Measurements from ENCODE around the gene RFC4.

The RFC4 gene

GRCh38 chr3:186790261-186790981 is 15.9 kb downstream of the RFC4 start:
- peak; percentile 33 for DNase-seq
- in situ Hi-C loops (cut with HindIII; ENCODE audit: low pct_ligation_motif_present, low pct_unique_long_range_greater_than_20kb, low sequenced_read_pairs): no loop called here

DNA sequence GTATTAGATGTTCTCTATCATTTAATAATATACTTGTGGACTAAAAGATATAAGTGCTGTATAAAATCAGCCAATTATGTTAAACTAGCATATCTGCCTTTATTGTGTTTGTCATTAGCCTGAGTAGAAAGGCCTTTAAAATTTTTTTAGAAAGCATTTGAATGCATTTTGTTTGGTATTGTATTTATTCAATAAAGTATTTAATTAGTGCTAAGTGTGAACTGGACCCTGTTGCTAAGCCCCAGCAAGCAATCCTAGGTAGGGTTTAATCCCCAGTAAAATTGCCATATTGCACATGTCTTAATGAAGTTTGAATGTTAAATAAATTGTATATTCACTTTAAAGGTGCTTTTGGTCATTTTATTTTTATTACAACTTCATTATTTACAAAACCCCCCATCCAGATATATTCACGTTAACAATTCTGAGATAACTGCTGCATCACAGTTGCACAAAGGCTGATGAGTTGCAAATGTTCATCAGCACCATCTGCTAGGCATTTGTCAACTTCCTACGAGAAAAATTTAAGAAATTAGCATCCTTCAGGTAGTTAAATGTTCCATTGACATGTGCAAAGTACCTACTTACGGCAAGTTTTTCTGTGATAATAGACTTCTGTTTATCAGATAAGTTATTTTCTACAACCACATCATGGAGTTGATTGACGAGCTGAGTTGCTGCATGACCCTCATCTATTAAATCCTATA is 16.6 kb downstream of the RFC4 start:
- no peak for DNase-seq
- in situ Hi-C loops (cut with HindIII; ENCODE audit: low pct_ligation_motif_present, low pct_unique_long_range_greater_than_20kb, low sequenced_read_pairs): no loop called here

- in situ Hi-C loops (cut with HindIII; ENCODE audit: low pct_ligation_motif_present, low pct_unique_long_range_greater_than_20kb, low sequenced_read_pairs): no loop called here
- DNase-seq: no peak
These were observed 17.6 kb downstream of the RFC4 start for GRCh38 chr3:186788482-186789370.

DNA sequence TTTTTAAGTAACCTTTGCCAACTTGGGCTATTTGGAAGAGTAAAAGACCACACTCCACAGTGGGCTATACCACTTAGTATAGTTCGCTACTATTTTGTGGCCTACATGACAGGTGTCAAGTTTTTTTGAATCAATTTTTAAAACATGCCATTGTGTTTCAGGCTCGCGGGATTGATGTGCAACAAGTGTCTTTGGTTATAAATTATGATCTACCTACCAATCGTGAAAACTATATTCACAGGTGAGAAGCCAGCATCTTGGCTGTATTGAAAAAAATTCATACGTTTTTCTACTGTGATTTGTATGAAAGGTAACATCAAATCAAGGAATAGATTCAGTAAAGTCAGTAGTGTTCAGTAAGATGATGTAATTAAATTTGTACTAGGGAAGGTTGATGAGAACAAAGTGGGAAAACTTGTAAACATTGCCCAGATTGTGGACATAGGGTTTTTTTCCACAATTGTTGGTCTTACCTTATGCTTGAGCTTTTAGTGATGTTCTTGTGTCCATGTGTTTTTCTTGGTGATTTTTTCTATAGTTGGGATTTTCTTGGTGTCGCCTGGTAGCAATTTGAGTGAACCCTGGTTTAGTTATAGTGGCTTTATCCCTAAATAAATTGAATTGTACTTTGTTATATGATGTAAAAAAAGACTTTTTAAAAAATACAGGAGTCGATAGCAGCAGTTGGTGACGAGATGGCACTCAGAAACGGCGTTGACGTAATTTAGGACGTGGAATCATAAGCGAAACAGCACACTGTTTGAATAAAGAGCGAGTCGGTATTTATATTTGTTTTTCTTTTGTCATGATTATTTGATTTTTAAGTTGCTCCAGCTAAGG is 18.4 kb downstream of the RFC4 start:
- in situ Hi-C loops (cut with HindIII; ENCODE audit: low pct_ligation_motif_present, low pct_unique_long_range_greater_than_20kb, low sequenced_read_pairs): no loop called here
- DNase-seq: no peak

DNA sequence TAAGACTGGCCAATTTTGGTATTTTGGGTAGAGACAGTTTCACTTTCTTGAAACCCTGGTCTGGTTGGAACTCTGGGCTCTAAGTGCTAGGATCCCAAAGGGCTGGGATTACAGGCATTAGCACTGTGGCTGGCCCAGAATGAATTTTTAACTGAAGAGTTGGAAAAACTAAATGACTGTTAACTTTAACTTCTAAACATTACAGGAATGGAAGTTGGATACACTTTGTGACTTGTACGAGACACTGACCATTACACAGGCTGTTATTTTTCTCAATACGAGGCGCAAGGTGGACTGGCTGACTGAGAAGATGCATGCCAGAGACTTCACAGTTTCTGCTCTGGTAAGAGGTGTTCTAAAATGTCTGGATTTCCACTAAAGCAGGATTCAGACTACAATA is 19.4 kb downstream of the RFC4 start:
- no peak for DNase-seq
- in situ Hi-C loops (cut with HindIII; ENCODE audit: low pct_ligation_motif_present, low pct_unique_long_range_greater_than_20kb, low sequenced_read_pairs): no loop called here

DNA sequence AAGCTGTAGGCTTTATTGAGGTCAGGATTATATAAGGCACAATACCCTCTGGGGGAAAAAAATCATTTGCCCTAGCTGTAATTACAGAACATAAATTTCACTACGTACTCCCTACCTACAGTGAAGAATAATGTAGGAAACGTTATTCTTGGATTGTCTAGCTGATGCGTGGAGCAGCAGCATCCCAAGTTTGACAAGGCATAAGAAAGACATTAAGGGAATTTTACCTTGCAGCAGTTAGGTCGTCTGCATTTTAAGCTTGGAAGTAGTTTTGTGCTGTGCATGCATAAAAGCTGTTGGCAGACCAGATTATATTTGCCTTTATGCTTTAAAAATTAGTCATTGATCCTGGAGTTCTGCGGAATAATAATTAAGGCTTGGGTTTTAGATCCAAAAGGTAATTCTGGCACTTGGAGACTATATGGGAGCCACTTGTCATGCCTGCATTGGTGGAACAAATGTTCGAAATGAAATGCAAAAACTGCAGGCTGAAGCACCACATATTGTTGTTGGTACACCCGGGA is 20.7 kb downstream of the RFC4 start:
- in situ Hi-C loops (cut with HindIII; ENCODE audit: low pct_ligation_motif_present, low pct_unique_long_range_greater_than_20kb, low sequenced_read_pairs): no loop called here
- no peak for DNase-seq

DNA sequence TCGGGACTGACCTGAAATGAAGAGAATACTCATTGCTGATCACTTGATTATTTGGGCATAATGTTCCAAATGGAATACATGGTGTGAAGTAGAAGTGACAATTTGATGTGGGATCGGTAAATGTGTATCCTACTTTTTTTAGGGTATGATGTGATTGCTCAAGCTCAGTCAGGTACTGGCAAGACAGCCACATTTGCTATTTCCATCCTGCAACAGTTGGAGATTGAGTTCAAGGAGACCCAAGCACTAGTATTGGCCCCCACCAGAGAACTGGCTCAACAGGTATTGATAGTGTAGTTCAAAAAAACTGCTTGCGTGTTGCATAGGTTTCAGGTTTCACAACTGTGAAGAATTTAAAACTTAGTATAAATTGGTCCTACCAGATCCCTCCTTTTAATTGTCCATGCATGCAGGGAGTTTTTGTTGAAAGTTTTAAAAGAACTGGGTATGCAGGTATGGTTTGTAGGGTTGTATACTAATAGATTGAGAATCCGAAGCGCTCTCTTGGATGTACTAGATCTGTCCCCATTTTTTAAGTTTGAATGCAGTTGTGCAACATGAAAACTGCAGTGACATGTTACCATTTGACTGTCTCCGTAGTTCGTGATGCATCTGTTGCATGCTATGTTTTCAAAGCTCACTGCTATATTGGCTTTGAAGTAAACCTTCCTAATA is 21.3 kb downstream of the RFC4 start:
- in situ Hi-C loops (cut with HindIII; ENCODE audit: low pct_ligation_motif_present, low pct_unique_long_range_greater_than_20kb, low sequenced_read_pairs): no loop called here
- no peak for DNase-seq

- peak; percentile 63 for DNase-seq
- in situ Hi-C loops (cut with HindIII; ENCODE audit: low pct_ligation_motif_present, low pct_unique_long_range_greater_than_20kb, low sequenced_read_pairs): no loop called here
These were observed 22.4 kb downstream of the RFC4 start for GRCh38 chr3:186783731-186784515.

DNA sequence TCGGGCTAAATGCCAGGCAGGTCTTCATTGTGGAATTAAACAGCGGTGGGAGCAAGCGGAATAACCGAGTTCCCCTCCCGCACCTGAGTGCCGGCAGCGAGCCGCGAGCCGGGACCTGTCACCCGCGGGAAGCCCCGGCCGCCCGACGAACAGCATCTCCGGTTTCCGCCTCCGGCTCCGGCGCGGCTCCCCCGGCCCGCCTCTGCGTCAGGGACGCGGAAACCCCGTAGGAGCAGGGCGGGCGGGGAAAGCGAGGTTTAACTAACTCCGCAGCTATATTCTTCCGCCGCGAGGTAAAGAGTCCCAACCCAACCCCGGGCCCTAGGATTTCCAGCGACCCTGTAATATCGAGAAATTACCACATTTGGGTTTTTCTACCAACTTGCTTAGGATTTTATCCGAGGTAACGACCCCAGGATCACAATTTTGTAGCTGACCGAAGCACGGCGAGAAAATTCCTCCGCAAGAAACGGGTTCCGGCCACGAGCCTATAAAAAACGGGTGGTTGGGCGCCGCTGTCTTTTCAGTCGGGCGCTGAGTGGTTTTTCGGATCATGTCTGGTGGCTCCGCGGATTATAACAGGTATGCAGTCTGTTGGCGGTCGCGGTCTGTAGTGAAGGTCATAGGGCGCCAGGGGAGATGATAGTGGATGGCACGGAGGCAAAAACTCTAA is 23.1 kb downstream of the RFC4 start, which contains the start of gene EIF4A2:
Gene EIF4A2, plus strand, starts transcription at position 520 of the 673 bp plus-strand sequence. Its CDS starts 34 bp downstream, at position 554.
- DNase-seq: peak; percentile 88
- in situ Hi-C loops (cut with HindIII; ENCODE audit: low pct_ligation_motif_present, low pct_unique_long_range_greater_than_20kb, low sequenced_read_pairs): no loop called here

GRCh38 chr3:186782542-186783057 is 23.7 kb downstream of the RFC4 start:
- DNase-seq: peak; percentile 54
- in situ Hi-C loops (cut with HindIII; ENCODE audit: low pct_ligation_motif_present, low pct_unique_long_range_greater_than_20kb, low sequenced_read_pairs): no loop called here

- in situ Hi-C loops (cut with HindIII; ENCODE audit: low pct_ligation_motif_present, low pct_unique_long_range_greater_than_20kb, low sequenced_read_pairs): no loop called here
- no peak for DNase-seq
These were observed 27.1 kb downstream of the RFC4 start for GRCh38 chr3:186779204-186779603.

- in situ Hi-C loops (cut with HindIII; ENCODE audit: low pct_ligation_motif_present, low pct_unique_long_range_greater_than_20kb, low sequenced_read_pairs): no loop called here
- no peak for DNase-seq
These were observed 30.3 kb downstream of the RFC4 start for GRCh38 chr3:186775999-186776398.

- in situ Hi-C loops (cut with HindIII; ENCODE audit: low pct_ligation_motif_present, low pct_unique_long_range_greater_than_20kb, low sequenced_read_pairs): no loop called here
- no peak for DNase-seq
These were observed 33.4 kb downstream of the RFC4 start for GRCh38 chr3:186772701-186773417.

DNA sequence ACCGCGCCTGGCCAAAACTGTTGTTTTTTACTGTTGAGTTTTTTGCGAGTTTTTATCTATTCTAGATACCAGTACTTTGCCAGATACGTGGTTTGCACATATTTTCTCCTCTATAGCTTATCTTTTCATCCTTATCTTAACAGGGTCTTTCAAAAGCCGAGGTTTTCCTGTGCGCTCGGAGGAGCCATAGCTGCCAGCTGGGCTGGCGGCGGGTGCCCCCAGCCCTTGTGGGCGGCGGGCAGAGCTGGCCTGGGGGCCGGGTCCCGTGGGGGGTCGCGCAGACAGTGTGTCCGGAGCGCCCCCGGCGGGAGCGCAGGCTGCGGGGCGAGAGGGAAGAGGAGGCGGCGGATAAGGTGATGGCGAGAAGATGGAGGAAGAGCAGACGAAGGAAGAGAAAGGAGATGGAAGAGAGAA is 34.0 kb downstream of the RFC4 start:
- DNase-seq: no peak
- in situ Hi-C loops (cut with HindIII; ENCODE audit: low pct_ligation_motif_present, low pct_unique_long_range_greater_than_20kb, low sequenced_read_pairs): no loop called here

DNA sequence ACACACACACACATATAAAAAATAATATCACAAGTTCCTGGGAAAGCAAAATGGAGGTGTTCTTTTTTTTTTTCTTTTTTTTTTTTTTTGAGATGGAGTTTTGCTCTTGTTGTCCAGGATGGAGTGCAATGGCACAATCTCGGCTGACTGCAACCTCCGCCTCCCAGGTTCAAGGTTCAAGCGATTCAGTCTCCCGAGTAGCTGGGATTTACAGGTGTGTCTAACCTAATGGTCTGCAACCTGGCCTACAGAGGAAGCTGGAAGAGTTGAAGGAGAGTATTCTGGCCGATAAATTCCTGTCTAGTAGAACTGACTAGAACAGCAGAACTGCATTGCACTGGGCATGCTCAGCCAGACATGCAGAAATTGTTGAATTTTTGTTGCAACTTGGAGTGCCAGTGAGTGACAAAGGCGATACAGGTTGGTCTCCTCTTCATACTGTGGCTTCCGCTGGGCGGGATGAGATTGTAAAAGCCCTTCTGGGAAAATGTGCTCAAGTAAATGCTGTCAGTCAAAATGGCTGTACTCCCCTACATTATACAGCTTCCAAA is 45.3 kb downstream of the RFC4 start:
- no peak for DNase-seq
- in situ Hi-C loops (cut with HindIII; ENCODE audit: low pct_ligation_motif_present, low pct_unique_long_range_greater_than_20kb, low sequenced_read_pairs): no loop called here
